Caco-2 (cell line): ENCODE data around the gene TCERG1L. TPM values are rescaled to one million over a fixed set of nuclear protein-coding genes. Genes with fewer than 3 reads are reported as not detected.

Experiments used
- BruUV-seq: library from RNA; stranded (reverse); fragments of 400-500 nt; replicated peaks from 2 replicates; lab custom pipeline; 2021; lab: Mats Ljungman, UMichigan
- CTCF ChIA-PET: fragments of 300-600 bp; sonication (Branson Sonifier 250); formaldehyde crosslinking; loops from one replicate; lab custom pipeline; 2022; ENCODE audit warnings: antibody characterized with exemption; lab: Charles Lee
- POLR2A ChIA-PET: fragments of 300-600 bp; sonication (Branson Sonifier 250); formaldehyde crosslinking; loops from one replicate; lab custom pipeline; 2022; ENCODE audit warnings: antibody characterized with exemption; lab: Charles Lee
- DNase-seq, 2 experiments: peaks; one replicate each; pipeline versions ENCODE4 v3.0.0 to v3.0.0-alpha.2; 2020 to 2022
- H3K27me3 ChIP-seq: replicated peaks from 2 replicates; pipeline ENCODE4 v1.6.0; 2011; ENCODE audit warnings: low read length; ENCODE audit not compliant: control insufficient read depth, insufficient read depth
- H3K36me3 ChIP-seq: 2 replicates; pipeline ENCODE4 v1.5.1; 2011; ENCODE audit warnings: low read length; ENCODE audit not compliant: control insufficient read depth, insufficient read depth
- H3K4me1 ChIP-seq: fragments of 250-450 bp; sonication (Bioruptor Pico); 2 replicates; pipeline ENCODE4 v1.5.1; 2020; ENCODE audit warnings: mild to moderate bottlenecking
- H3K4me3 ChIP-seq: 2 replicates; pipeline ENCODE4 v1.5.1; 2011; ENCODE audit warnings: low read depth, mild to moderate bottlenecking, control low read depth, low read length
- H3K9me3 ChIP-seq: fragments of 250-450 bp; sonication (Bioruptor Pico); 2 replicates; pipeline ENCODE4 v1.5.1; 2020; ENCODE audit warnings: mild to moderate bottlenecking, moderate library complexity
- H3K27ac Mint-ChIP-seq: one replicate; pipeline ENCODE4 v1.8.0; 2022; ENCODE audit warnings: mixed read lengths; ENCODE audit not compliant: unreplicated experiment
- H3K27me3 Mint-ChIP-seq: one replicate; pipeline ENCODE4 v1.8.0; 2022; ENCODE audit warnings: mixed read lengths; ENCODE audit not compliant: insufficient read depth, unreplicated experiment
- H3K36me3 Mint-ChIP-seq: one replicate; pipeline ENCODE4 v1.8.0; 2022; ENCODE audit warnings: mild to moderate bottlenecking, mixed read lengths; ENCODE audit not compliant: insufficient read depth, unreplicated experiment
- H3K4me1 Mint-ChIP-seq: one replicate; pipeline ENCODE4 v1.8.0; 2022; ENCODE audit warnings: low read depth, mixed read lengths; ENCODE audit not compliant: unreplicated experiment
- H3K4me3 Mint-ChIP-seq: one replicate; pipeline ENCODE4 v1.8.0; 2022; ENCODE audit warnings: mild to moderate bottlenecking, moderate library complexity, mixed read lengths; ENCODE audit not compliant: unreplicated experiment
- H3K9me3 Mint-ChIP-seq: one replicate; pipeline ENCODE4 v1.8.0; 2022; ENCODE audit warnings: mixed read lengths; ENCODE audit not compliant: unreplicated experiment
- intact Hi-C: fragments of 100-400 bp; cut with micrococcal nuclease; formaldehyde crosslinking; loops from one replicate; pipeline ENCODE4 v1.10.0; 2022; ENCODE audit not compliant: unreplicated experiment
- total RNA-seq: library from RNA; stranded (reverse); gene quantifications from 2 replicates; pipeline ENCODE4 v1.2.3, GENCODE V29; 2022
- TF ChIP-seq, protein P1 (sequence below), 2 experiments: fragments of 200-600 bp in 1 of 2; IDR thresholded peaks; 1 replicate in 1 of 2; 2 replicates in 1 of 2; pipeline versions ENCODE4 v1.5.1 to v1.8.0; 2011 to 2022; ENCODE audit warnings: antibody characterized with exemption in 1 of 2, control low read depth in 1 of 2, inconsistent platforms in 1 of 2, low read depth in 1 of 2, low read length in 1 of 2, mild to moderate bottlenecking in 1 of 2, moderate library complexity in 1 of 2; ENCODE audit not compliant: insufficient read depth in 1 of 2, severe bottlenecking in 1 of 2, unreplicated experiment in 1 of 2

The TCERG1L gene
- total RNA-seq, 1 experiment from 2014 or later: not detected

DNA sequence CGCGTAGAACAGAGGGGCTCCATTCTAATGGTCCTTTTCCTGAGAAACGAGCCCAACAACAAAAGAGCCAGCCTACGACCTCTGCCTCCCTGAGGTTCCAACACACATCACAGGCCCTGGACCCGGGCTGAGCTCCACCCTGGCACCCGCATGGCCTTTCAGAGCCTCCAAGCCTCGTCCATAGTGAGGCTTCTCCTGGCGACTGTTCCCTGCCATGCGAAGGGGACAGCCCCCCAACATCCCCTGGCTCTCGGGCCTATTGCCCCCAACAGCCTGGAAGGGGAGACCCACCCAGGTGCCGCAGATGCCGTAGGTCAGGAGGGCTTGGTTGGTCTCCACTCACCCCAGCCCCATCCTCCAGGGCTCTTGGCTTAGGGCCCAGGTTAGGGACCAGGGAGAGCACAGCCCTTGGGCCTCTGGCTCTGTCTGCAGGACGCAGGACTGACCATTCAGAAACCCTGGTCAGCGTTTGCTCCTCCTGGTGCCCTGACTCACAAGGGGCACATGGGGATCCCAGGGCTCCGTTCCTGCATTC, 91.5 kb downstream of the TCERG1L start:
- Histone ChIP-seq H3K36me3 (no peaks in the 10 kb centered on the region), H3K27me3 (no peaks in the 10 kb centered on the region), H3K9me3 (no peaks in the 10 kb centered on the region), H3K4me3 (no peak overlapping the region), H3K4me1 (no peaks in the 10 kb centered on the region)
- Mint-ChIP-seq H3K27ac (no peak overlapping the region), H3K27me3 (peaks cover 13% of the 10 kb centered on the region), H3K36me3 (no peaks in the 10 kb centered on the region), H3K9me3 (no peaks in the 10 kb centered on the region), H3K4me1 (no peaks in the 10 kb centered on the region), H3K4me3 (no peak overlapping the region)
- no TSS peak for BruUV-seq
- POLR2A ChIA-PET: no interaction called here
- DNase-seq: no peak
- TF ChIP-seq, protein P1, sequence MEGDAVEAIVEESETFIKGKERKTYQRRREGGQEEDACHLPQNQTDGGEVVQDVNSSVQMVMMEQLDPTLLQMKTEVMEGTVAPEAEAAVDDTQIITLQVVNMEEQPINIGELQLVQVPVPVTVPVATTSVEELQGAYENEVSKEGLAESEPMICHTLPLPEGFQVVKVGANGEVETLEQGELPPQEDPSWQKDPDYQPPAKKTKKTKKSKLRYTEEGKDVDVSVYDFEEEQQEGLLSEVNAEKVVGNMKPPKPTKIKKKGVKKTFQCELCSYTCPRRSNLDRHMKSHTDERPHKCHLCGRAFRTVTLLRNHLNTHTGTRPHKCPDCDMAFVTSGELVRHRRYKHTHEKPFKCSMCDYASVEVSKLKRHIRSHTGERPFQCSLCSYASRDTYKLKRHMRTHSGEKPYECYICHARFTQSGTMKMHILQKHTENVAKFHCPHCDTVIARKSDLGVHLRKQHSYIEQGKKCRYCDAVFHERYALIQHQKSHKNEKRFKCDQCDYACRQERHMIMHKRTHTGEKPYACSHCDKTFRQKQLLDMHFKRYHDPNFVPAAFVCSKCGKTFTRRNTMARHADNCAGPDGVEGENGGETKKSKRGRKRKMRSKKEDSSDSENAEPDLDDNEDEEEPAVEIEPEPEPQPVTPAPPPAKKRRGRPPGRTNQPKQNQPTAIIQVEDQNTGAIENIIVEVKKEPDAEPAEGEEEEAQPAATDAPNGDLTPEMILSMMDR (IDR thresholded peaks at IDR 0.05; ENCODE audit: insufficient read depth in 1 of 2, low read depth in 1 of 2, low read length in 1 of 2, severe bottlenecking in 1 of 2, unreplicated experiment in 1 of 2): no peak
- CTCF ChIA-PET: no interaction called here
- intact Hi-C loops: no loop called here

DNA sequence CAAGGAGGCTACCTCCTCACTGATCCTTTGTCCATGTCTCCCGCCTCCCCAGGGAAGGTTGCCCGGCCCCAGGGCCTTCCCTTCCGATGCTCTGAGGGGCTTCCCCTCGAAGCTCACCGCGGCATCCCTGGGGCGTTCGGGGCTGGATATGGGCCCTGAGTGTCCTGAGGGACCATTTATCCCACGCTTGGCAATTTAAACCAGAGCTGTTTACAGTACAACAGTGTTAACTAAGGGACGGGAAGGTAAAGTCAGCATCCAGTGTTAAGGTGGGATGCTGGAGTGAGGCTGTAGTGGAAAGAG, 92.0 kb downstream of the TCERG1L start:
- TF ChIP-seq, protein P1 (IDR thresholded peaks at IDR 0.05; ENCODE audit: insufficient read depth in 1 of 2, low read depth in 1 of 2, low read length in 1 of 2, severe bottlenecking in 1 of 2, unreplicated experiment in 1 of 2): no peak
- no peaks in the 10 kb centered on the region for H3K27me3 ChIP-seq
- H3K9me3 Mint-ChIP-seq: no peaks in the 10 kb centered on the region
- no peaks in the 10 kb centered on the region for H3K36me3 ChIP-seq
- CTCF ChIA-PET: no interaction called here
- no peaks in the 10 kb centered on the region for H3K4me1 ChIP-seq
- H3K27ac Mint-ChIP-seq: no peak overlapping the region
- no peak overlapping the region for H3K4me3 ChIP-seq
- no peak for DNase-seq
- intact Hi-C loops: no loop called here
- BruUV-seq: no TSS peak
- H3K4me1 Mint-ChIP-seq: no peaks in the 10 kb centered on the region
- POLR2A ChIA-PET: no interaction called here
- H3K4me3 Mint-ChIP-seq: no peak overlapping the region
- no peaks in the 10 kb centered on the region for H3K36me3 Mint-ChIP-seq
- H3K27me3 Mint-ChIP-seq: peaks cover 14% of the 10 kb centered on the region
- H3K9me3 ChIP-seq: no peaks in the 10 kb centered on the region

DNA sequence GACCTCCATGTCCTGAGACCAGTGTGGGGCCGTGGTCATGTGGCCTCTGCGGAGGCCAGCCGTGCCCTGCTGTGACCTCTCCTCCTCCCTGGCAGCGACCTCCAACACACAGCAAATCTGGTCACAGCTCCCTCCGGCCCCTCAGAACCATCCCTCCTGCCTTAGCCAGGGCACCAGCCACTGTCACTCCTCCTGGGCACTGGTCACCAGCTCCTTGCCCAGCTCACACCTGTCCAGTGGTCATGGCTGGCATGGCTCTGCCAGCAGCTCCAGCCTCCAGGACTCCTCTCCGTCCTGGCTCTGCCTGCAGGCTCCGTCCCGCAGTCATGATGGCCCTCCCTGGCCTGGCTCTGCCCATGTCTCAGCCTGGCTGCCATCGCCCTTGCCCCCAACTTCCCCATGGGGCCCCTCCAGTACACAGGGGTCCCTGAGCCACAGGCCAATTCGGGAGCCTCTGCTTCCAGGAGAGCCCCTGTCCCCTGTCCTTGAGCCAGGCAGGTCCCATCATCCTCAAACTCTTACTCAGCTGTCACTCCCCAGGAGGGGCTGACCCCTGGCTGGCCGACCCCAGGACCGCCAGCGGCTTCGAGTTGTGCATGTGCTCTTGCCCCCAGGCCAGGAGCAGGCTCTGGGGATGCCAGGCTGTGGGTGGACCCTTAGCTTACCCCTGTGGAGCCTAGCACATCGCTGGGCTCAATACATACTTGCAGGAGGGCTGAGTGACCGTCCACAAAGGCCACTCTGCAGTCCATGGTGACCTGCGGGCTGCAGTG, 92.5 kb downstream of the TCERG1L start:
- H3K36me3 ChIP-seq: no peaks in the 10 kb centered on the region
- intact Hi-C loops: no loop called here
- no TSS peak for BruUV-seq
- Mint-ChIP-seq H3K27me3 (peaks cover 12% of the 10 kb centered on the region), H3K4me3 (no peak overlapping the region), H3K36me3 (no peaks in the 10 kb centered on the region), H3K9me3 (no peaks in the 10 kb centered on the region), H3K4me1 (no peaks in the 10 kb centered on the region), H3K27ac (no peak overlapping the region)
- no peaks in the 10 kb centered on the region for H3K4me1 ChIP-seq
- ChIA-PET POLR2A (no interaction called here), CTCF (no interaction called here)
- no peaks in the 10 kb centered on the region for H3K9me3 ChIP-seq
- no peak overlapping the region for H3K4me3 ChIP-seq
- TF ChIP-seq, protein P1 (IDR thresholded peaks at IDR 0.05; ENCODE audit: insufficient read depth in 1 of 2, low read depth in 1 of 2, low read length in 1 of 2, severe bottlenecking in 1 of 2, unreplicated experiment in 1 of 2): no peak
- no peak for DNase-seq
- no peaks in the 10 kb centered on the region for H3K27me3 ChIP-seq
